Measurements from ENCODE around the gene ARSD.
A peak's percentile ranks its signal among the peaks of the same experiment; 100 is the strongest.
"Not testable (repeated sequence)": the region's sequence is repeated elsewhere in the genome, so short reads cannot be mapped to it uniquely, and the experiment has no call there.

ARSD gene, protein sequence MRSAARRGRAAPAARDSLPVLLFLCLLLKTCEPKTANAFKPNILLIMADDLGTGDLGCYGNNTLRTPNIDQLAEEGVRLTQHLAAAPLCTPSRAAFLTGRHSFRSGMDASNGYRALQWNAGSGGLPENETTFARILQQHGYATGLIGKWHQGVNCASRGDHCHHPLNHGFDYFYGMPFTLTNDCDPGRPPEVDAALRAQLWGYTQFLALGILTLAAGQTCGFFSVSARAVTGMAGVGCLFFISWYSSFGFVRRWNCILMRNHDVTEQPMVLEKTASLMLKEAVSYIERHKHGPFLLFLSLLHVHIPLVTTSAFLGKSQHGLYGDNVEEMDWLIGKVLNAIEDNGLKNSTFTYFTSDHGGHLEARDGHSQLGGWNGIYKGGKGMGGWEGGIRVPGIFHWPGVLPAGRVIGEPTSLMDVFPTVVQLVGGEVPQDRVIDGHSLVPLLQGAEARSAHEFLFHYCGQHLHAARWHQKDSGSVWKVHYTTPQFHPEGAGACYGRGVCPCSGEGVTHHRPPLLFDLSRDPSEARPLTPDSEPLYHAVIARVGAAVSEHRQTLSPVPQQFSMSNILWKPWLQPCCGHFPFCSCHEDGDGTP

DNA sequence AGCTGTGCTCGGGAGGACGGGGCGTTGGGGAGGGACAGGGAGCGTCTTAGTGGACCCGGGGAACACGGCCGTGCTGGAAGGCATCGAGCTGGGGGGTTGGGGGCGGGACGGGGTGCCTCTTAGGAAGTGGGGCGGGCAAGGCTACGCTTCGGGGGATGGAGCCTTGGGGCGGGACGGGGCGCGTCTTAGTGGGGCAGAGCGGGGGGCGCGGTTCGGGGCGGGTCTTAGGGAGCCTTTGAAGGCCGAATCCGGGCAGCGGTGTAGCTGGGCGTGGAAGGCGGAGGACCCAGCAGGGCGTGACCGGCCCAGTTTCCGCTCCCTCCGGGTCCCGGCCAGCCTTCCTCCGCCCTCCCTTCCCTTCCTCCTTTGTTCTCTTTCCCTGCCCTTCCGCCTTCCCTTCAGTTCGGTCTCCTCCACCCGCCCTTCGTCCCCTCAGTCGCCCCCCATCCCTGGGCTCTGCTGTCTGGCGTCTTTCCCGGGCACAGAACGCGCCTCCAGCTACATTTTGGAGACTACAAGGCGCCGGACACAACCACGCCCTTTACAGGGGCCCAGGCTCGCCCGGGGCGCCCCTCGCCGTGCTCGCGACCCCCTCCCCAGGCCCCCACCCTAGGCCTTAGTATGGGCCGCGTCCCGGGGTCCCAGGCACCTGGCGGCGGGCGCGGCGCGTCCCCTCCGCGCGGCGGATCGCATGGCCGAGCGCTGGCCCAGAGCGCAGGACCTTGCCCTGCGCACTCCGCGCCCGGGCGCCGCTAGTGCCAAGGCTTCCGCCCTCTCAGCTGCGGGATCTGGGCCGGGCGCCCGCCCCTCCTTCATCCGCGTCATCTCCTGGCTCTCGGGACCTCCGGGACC, at the start of gene ARSD:
Gene ARSD, minus strand, starts transcription at position 757 of the 852 bp plus-strand sequence. Its CDS starts 64 bp downstream, at position 693.
- peak; percentile 68 for DNase-seq

DNA sequence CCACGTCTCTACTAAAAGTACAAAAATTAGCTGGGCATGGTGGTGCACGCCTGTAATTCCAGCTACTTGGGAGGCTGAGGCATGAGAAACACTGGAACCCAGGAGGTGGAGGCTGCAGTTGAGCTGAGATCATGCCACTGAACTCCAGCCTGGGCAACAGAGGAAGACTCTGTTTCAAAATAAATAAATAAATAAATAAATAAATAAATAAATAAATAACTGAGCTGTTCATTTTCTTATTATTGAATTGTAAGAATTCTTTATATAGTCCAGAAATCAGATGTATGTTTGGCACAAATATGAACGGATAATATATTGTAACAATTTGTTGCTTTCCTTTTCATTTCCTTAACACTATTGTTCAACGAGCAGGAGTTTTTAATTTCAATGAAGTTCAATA, 49.5 kb upstream of the ARSD start:
- DNase-seq = not testable (repeated sequence)

DNA sequence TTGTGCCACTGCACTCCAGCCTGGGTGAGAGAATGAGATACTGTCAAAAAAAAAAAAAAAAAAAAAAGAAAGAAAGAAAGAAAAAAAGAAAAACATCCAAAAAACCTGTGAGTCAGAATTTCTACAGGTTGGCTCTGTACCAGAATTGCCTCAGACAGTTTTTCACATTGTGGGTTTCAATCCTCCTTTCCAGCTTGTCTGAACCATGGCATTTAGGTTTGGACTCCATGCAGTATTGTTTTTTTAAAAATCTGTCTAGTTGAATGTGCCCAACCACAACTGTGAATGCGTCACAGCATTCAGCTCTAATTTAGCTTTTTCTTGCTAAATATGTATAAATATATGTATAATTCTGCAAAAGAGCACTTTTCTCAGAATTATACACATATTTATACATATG, 45.8 kb upstream of the ARSD start:
- DNase-seq = no peak

DNA sequence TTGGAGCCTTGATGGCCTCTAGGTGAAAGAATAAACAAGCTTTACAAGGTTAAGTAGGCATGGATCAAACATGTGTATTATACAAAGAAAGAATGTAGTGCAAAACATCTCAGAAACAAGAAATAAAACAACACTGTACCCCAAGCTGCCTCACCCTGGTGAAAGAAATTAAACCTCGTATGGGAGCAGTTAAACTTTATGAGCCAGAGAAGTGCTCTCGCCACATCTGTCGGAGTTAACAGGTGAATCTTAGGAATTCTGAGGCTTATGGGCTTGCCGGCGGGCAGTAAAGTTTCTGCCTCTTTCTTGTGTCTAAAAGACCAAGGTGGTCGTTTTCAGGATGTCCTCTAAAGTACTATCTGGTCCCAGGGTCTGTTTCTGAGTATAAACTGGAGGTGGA, 43.3 kb upstream of the ARSD start:
- DNase-seq = no peak

DNA sequence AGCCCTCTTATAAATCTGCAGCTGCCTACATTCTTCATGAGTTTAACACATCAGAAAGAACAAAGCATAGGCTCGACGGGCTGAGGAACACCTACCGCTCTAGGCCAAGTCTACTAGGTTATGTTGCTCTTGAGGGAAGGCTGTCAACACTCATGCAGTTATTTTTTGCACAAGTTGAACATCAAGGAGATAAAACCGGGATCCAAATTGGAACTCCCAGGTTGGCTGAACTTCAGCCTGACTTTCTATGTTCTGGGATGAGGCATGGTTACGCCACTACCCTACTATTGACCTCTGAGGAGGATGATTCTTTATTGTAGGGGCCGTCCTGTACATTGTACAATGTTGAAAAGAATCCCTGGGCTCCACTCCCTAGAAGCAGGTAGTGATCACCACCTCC, 39.9 kb upstream of the ARSD start:
- DNase-seq = no peak

DNA sequence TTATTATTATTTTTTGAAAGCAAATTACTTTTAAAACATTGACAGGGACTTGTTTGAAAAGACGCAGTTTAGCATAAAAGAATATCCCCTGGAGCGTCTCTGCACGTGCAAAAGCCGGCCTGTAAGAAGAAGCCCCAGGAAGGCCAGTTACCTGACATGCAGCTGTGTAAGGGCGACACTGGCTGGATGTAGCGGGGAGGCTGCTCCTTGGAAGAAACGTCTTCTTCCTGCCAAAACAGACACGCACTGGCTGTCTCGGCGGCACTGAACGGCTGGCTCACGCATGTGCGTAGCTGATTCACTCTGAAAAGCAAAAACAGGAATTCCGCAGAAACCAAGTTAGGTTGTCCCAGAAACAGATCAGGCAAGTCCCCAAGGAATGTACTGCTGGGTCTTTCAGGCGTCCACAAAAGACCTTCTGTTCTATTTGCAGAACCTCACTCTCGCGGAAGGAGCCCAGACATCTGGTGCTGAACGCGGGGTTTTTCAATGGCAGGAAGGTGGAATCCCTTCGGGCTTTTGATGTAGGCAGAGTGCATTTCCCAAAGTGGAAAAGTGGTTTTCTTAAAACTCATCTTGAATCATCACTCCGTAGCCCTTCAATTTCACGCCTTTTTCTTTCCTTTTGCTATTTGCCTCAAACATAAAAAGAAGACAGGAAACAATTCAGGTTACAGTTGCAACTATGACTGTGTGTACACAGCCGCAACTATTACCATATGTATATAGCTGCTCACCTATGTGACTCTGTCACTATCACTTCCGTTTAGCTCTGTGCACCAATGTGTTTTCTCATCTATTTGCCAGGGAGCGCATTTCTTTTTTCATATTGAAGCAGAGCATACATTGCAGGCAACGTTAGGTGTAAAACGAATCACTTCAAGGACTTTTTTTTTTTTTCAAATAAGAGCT, 39.1 kb upstream of the ARSD start:
- DNase-seq = peak; percentile 22

DNA sequence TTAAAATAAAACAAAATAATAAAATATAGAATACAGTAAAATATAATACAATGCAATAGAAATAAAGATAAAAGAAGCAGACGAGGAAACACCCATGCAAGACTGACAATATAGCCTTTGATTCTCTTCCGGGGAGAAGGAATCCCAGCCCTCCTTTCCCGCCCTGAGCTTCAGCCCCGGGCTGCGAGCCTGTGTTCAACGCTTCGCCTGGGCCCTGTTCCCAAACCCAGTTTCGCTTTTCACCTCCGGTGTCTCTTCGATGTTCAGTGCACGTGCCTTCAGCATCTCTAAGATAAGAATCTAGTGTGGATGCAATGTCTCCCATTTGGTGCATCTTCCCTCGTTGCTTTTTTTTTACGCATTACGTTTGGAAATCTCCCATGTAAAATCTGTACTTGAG, 38.4 kb upstream of the ARSD start:
- no peak for DNase-seq

DNA sequence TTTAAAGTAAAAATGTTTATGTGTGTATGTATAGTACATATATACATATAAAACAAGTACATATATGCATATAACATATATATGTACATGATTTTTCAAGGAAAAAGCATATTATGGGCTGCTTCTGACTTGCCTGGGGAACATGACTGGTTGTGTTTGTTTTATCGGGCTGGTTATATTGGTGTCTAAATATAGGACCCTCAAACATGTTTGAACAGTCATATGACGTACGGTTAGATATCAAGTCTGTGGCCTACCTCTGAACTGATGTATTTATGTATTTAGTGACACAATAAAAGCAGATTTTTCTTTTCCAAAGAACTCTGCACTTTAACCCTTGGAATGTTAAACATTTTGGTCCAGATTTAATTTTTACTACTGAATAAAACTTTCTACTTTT, 37.9 kb upstream of the ARSD start:
- DNase-seq = no peak

DNA sequence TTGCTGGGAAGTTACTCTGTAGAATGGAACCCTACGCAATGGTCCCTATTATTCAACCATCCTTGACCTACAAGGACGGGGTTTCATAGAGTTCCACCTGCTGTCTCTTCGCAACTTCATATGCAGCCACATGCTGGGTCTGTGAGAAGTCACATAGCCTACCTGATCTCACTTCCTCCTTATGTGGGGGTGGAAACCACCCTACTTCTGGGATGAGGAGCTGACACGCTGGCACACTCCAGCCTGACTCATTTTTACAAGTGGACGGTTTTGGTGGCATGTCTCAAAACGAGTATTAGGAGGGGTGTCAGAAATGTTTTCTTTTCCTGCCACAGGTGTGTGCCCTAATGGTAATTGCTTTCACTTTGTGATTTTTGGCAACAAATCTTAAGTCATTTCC, 36.8 kb upstream of the ARSD start:
- DNase-seq = peak; percentile 22

DNA sequence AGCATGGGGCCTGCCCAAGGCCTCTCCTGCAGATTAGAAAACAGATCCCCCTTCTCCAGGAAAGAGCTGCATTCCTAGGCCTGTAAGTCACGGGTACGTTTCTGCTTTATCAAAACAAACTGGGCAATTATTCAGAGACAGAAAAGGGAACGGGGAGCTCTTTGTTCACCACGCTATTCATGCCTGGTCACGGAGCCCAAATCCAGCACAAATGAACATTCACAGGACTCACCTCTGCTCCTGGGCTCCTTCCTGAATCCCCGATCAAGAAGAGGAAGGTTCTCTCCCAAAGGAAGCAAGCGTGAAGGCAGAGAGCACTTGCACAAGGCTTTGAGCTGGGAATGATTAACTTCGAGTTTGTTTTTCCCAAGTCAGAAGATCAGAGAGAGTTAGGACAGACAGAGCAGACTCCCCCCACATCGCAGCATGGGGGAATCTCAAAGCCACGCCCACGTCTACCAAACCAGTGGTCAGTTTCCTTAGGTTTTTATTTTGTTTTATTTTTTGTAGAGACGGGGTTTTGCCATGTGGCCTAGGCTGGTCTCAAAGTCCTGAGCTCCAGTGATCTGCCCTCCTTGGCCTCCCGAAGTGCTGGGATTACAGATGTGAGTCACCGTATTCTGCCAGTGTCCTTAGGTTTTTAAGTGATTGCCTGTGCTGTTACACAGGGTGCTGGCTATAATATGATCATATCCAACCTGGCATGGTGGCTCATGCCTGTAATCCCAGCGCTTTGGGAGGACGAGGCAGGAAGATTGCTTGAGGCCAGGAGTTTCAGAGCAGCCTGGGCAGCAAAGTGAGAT, 35.1 kb upstream of the ARSD start:
- not testable (repeated sequence) for DNase-seq

DNA sequence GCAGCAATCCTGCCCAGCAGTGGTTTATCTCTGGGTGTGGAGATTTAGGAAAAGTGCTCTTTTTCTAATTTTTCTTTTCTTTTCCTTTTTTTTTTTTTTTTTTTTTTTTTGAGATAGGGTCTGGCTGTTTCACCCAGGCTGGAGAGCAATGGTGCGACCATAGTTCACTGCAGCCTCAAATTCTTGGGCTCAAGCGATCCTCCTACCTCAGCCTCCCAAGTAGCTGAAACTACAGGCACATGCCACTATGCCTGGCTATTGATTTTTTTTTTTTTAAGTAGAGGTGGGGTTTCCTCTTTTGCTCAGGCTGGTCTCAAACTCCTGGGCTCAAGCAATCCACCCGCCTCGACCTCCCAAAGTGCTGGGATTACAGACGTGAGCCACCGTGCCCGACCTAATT, 34.3 kb upstream of the ARSD start:
- DNase-seq = not testable (repeated sequence)

DNA sequence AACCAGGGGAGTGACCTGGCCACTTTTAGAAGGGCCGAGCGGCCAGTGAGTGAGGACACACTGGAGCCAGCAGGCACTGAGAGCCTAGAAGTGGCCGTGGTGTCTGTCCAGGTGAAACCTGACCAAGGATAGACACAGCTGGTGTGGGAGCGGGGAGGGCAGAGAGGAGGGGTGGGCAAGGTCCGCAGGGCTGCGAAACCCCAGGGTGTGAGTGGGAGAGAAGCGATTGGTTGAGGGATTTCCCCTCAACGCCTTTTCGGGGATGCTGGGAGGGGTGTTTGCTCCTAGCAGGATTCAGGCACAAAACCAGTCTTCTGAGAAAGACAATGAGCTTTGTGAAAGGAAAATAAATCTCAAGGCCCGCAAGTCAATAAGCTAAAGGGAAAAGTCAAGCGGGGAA, 33.2 kb upstream of the ARSD start:
- DNase-seq = no peak

DNA sequence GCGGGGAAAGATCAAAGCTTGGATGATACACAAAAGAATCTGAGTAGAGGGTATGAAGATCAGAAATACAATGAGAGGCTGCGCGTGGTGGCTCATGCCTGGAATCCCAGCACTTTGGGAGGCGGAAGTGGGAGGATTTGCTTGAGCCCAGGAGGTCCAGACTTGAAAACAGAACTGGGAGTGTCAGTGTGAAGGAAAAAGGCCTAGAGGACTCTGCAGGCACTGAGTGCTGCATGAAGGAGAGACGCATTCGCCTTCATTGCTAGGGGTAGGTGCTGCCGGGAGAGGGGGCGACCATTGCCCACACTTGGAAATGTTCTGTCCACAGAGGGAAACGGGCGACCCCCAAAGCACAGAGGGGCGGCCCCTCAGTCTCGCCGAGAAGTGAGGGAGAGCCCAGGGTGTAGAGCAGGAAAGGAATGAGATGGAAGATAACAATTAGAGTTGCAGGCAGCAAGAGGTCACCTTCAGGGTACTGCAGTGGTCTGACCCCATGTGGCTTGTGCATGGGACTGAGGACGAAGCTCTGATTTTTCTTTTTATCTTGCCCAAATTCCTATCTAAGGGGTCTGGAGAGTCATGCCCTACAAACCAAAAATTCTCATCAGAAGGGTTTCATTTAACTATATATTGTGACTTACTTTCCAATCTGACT, 31.8 kb upstream of the ARSD start:
- DNase-seq = no peak

DNA sequence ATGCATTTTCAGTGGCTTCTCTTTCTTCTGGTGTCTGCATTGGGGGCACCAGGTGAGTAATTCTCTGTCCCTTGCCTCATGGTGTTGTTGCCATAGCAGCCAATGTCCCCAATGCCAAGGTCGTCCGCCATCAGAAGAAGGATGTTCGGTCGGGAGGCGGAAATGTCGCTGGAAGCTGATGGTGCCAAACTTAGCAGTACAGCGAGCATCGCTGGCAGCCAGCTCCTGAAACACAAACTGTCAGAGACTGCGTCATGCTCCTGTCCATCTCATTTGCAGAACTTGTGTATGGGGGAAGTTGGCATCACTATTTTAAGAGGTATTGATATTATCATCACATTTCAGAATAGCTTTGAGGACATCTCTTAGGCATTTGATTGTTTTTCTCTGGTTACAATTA, 29.1 kb upstream of the ARSD start:
- DNase-seq = no peak

DNA sequence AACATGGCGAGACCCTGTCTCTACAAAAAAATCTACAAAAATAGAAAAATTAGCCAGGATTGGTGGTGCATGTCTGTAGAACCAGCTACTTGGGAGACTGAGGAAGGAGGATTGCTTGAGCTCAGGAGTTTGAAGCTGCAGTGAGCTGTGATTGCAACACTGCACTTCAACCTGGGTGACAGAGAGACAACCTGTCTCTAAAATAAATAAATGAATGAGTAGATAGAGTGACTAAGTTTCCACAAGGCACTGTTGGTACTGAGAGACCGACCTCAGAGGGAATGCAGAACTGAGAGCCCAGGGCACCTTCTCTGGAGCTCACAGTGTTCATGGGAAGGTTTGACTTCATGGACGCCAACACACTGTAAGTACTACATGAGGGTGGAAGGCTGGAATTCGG, 26.7 kb upstream of the ARSD start:
- no peak for DNase-seq

DNA sequence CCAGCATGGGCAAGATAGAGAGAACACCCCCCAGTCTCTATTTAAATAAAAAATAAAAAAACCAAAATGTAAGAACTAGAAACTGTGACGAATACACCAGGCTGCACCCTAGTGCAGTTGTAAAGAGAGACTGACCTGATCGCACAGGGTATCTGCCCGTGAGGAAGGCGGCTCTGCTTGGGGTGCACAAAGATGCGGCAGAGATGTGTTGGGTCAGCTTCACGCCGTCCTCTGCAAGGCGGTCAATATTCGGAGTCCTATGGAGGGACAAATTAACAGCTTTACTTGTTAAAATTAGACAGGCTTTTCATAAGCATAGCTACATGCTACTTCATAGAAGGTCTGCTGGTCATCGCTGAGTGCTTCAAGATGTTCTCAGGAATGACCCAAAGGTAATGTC, 26.1 kb upstream of the ARSD start:
- DNase-seq = no peak

DNA sequence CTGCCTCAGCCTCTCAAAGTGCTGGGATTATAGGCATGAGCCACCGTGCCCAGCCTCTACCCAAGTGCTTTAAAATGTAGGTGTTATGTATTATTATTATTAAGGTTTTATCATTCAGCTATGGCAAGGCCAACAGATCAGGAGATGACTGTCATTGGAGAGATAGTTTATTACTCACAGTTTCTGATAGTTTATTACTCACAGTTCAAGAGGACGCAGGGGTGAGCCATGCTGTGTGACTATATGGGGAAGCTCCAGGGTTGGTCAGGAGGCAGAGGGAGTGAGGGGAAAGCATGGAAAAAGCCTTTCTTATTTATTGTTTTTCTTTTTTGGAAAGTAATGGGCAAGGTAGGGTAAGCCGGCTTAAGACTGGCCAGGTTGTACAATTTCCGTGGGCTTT, 25.4 kb upstream of the ARSD start:
- no peak for DNase-seq

DNA sequence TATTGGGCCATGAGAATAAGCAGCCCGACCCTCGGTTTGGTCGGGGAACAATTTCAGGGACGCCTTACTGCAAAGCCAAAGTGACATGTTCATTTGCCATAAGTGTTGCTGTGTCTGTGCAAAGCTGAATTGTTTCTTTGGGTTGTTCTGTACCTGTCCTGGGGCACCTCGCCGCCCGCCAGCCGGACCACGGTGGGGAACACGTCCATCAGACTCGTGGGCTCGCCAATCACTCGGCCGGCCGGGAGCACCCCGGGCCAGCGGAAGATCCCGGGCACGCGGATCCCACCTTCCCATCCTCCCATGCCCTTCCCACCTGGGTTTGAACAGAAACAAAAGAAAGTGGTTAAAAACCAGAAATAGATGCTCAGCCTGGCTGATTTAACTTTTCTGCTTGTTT, 8.8 kb upstream of the ARSD start:
- not testable (repeated sequence) for DNase-seq

DNA sequence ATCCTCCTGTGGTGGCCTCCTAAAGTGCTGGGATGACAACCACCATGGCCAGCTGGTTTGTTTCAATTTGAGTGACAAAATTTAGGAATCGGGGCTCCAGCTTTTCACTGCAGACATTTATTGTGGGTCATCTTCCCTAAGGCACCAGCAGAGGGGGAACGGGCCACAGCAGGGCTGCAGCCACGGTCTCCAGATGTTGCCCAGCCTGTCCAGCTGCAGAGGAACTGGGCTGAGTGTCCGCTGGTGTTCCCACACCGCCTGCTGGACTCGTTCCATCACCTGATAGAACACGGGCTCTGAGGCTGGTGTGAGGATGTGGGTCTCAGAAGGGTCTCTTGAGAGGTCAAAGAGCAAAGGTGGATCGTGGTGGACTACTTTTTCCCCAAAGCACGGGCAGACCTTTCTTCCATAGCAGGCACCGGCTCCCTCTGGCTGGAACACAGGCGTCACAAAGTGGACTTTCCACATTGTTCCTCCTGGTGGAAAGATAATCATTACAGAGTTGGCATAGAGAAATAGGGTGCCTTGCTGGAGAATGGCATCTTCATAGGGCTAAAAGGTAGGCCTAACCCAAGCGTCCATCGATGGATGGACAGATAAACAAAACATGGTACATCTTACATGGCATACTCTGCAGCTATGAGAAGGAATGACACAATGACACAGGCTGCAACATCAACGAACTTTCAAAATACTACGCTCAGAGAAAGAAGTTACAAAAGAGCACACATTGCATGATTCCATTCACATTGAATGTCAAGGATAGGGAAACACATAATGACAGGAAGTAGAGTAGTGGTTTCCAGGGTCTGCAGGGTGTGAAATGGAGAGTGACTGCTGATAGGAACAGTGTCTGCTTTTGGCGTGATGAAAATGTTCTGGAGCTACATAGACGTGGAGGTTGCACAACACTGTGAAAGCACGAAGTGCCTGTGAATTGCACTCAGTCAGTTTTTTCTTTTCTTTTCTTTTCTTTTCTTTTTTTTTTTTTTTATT, 5.9 kb upstream of the ARSD start:
- no peak for DNase-seq
